SJCRH30 (cell line): Measurements from ENCODE around the gene SCARB1. TPM values are rescaled to one million over a fixed set of nuclear protein-coding genes. Genes with fewer than 3 reads are reported as not detected.

Experiments
- DNase-seq, 2 experiments: peaks; one replicate each; pipeline ENCODE4 v3.0.0-alpha.2; 2015 to 2020
- H3K27ac ChIP-seq: fragments of 250-450 bp; sonication (Bioruptor Pico); 2 replicates; pipeline ENCODE4 v1.5.1; 2020; ENCODE audit warnings: mild to moderate bottlenecking, moderate library complexity
- H3K27me3 ChIP-seq: fragments of 250-450 bp; sonication (Bioruptor Pico); 2 replicates; pipeline ENCODE4 v1.5.1; 2020; ENCODE audit warnings: mild to moderate bottlenecking, moderate library complexity
- H3K36me3 ChIP-seq: fragments of 250-450 bp; sonication (Bioruptor Pico); 2 replicates; pipeline ENCODE4 v1.5.1; 2020; ENCODE audit warnings: mild to moderate bottlenecking, moderate library complexity
- H3K4me1 ChIP-seq: fragments of 250-450 bp; sonication (Bioruptor Pico); 2 replicates; pipeline ENCODE4 v1.5.1; 2020; ENCODE audit warnings: mild to moderate bottlenecking, moderate library complexity
- H3K4me3 ChIP-seq: fragments of 250-450 bp; sonication (Bioruptor Pico); 2 replicates; pipeline ENCODE4 v1.5.1; 2020; ENCODE audit warnings: mild to moderate bottlenecking, moderate library complexity
- H3K9me3 ChIP-seq: fragments of 250-450 bp; sonication (Bioruptor Pico); replicated peaks from 2 replicates; pipeline ENCODE4 v1.5.1; 2020; ENCODE audit warnings: mild to moderate bottlenecking, moderate library complexity
- total RNA-seq: library from RNA; depleted of rRNA; stranded (reverse); fragments of >200 nt; shearing (Covaris generic); gene quantifications from 2 replicates; pipeline ENCODE4 v1.2.3, GENCODE V29; 2014

Gene SCARB1
- total RNA-seq, 1 experiment from 2014 or later: 36.1 TPM

DNA sequence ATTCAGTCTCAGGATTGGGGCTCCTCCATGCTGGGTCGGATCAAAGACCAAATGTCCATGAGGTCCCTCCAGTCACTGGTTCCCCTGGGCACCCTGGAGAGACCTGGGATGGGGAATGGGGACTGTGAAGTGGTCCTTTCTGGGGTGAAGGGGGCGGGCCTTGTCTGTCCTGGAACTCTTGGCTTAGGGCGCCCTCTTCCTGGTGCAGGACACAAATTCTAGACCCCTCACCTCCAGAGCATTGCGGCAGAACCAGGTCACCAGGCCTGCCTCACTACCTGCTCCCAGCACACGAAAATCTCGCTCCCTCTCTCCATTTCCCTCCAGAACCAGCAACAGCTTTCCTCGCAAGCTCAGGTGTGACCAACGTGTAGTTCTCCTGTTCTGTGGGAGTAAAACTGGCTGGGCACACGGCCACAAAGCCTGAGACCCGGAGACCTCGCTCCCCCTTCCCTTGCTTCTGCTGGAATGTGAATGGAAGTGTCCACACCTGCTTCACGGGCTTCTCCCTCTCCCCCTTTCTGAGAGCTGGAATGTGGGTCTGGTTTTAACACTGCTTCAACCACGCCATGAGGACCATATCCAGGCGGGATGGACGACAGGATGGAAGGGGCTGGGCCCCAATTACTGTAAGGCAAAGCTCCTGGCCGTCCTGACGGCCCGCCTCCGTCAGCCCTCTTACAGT lies 112.7 kb downstream of the SCARB1 start:
- H3K4me1 ChIP-seq: peaks cover 39% of the 10 kb centered on the region

DNA sequence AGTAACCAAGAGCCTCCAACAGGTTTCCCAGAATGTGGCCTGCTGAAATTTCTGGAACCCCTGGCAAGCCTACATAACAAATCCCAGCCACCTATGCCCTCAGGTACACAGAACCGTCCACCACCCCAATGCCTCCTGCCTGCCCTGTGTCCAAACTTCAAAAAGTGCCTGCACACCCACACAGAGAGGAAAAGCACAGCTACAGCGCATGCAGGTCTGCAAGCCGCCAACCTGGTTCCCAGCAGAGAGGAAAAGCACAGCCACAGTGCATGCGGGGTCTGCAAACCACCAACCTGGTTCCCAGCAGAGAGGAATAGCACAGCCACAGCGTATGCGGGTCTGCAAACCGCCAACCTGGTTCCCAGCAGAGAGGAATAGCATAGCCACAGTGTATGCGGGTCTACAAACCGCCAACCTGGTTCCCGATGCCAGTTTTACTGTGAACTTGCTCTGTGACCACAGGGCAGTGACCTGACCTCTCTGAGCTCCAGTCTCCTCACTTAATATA lies 113.5 kb downstream of the SCARB1 start:
- H3K4me1 ChIP-seq: peaks cover 33% of the 10 kb centered on the region

More for the DNA sequence above, 112.7 kb downstream of the SCARB1 start:
- Histone ChIP-seq H3K27me3 (no peaks in the 10 kb centered on the region), H3K36me3 (no peaks in the 10 kb centered on the region), H3K27ac (peak overlapping the region; percentile 10; the same call in 1 of the 2 replicates), H3K9me3 (no peaks in the 10 kb centered on the region), H3K4me3 (no peak overlapping the region)
- DNase-seq: peak; percentile 65 to 73

DNA sequence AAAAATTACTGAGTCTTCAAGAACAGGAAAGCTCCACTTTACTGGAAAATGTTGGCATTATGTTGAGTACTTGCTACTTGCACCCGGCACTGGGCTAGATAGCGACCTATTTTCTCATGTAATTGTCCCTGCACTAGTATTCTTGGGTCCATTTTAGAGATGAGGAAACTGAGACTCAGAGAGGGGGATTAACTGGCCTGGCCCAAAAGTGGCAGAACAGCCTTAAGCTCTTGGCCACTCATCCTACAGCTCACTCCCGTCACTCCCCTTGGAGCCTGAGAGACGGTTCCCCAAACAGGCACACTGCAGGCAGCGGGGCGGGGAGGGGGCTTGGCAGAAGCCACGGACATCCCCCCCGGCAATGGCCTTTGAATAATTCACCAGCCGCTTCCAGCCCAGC lies 113.9 kb downstream of the SCARB1 start:
- no peak overlapping the region for H3K27ac ChIP-seq
- no peak overlapping the region for H3K4me3 ChIP-seq
- H3K9me3 ChIP-seq: no peaks in the 10 kb centered on the region
- H3K36me3 ChIP-seq: no peaks in the 10 kb centered on the region
- H3K27me3 ChIP-seq: no peaks in the 10 kb centered on the region
- DNase-seq: no peak
- H3K4me1 ChIP-seq: peaks cover 28% of the 10 kb centered on the region

More for the DNA sequence above, 113.5 kb downstream of the SCARB1 start:
- no peak overlapping the region for H3K27ac ChIP-seq
- no peaks in the 10 kb centered on the region for H3K9me3 ChIP-seq
- no peaks in the 10 kb centered on the region for H3K36me3 ChIP-seq
- no peaks in the 10 kb centered on the region for H3K27me3 ChIP-seq
- no peak for DNase-seq
- H3K4me3 ChIP-seq: no peak overlapping the region

DNA sequence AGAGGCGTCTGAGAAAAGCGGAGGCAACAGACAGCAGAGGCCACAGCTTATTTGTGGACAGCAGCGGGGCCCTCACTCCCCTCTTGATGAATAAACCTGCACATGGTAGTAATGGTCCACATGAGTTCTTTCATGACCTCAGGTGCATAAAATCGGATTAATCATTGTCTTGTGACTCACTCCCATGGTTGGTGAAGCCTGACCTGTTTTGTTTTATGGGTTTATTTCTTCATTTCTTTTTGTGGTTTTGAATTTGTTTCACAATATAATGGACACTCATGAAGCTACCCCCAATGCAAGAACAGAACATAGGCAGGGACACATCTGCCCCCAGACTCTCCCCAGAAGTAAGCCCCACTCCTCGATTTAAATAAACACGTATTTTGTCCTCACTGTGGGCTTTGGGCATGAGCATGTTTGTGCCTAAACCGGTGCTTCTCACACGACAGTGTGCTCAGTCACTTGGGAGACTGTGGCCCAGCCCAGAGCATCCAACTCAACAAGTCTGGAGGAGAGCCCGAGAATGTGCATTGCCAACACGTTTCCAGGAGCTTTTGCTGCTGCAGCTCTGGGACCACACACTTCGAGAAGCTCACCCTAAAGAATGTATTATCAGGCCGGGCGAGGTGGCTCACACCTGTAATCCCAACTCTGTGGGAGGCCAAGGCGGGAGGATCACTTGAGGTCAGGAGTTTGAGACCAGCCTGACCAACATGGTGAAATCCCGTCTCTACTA lies 116.1 kb downstream of the SCARB1 start:
- Histone ChIP-seq H3K9me3 (no peaks in the 10 kb centered on the region), H3K27ac (no peak overlapping the region), H3K4me3 (no peak overlapping the region), H3K36me3 (no peaks in the 10 kb centered on the region), H3K4me1 (peaks cover 29% of the 10 kb centered on the region), H3K27me3 (no peaks in the 10 kb centered on the region)
- DNase-seq: no peak

DNA sequence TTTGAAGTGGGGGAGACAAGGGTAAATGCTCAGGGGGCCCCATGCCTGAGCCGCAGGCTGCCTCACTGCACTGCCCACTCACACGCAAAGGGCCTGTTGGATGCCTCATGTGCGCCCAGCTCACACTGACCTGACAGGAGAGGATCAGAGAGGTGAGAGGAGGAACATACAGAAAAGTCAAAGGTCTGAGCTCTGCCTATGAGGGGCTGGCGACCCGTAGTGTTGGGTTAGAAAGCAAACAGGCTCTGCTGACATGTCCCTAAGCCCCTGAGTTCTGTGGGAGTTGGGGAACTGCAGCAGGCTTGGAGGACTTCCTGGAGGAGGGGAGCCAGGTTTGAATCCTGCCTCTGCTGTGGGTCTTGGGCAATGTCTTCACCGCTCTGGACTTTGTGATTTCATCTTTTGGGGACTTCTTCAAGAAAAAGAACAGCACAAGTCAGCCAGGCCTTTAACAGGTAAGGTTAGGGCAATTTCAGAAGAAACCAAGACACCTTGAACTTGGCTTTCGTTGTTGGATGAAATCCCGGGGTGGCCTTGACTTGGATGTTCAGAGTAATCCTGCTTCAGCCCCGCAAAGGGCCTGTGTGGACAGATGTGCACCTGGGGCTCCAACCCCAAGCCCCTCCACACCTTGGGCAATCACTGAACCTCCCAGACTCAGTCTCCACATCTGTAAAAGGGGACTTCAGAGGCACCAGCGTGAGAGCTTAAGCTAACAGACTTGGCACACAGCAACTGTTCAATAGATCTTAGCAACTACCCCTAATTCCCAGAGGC lies 116.8 kb downstream of the SCARB1 start:
- no peak for DNase-seq

DNA sequence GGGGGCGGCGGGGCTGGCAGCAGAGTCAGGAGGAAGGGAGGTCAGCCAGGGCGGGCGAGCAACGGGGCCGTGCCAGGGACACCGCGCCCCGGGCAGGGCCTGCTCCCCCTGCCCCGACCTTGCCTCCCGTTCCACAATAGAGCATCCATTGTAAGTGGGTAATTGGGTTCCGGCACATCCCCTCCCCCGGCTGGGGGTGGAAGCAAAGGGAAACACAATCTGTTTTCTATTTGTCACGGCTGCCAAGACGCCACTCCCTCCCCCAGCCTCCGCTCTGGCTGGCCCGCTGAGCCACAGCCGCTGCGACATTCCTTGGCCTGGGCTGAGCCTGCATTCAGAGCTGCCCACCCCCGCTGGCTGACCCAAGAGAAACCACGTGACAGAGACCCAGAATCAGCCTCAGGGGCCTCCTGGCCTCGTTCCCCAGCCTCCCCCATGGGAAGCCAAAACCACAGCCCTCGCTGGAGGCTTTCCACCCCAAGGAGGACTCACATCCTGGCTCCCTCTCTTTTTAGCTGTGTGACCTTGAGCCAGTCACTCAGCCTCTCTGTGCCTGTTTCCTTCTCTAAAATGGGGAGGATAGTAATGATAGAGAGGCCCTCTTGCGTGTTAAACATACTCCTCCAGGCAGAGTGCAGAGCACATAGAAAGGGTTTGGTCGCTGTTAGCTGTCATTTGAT lies 117.6 kb downstream of the SCARB1 start:
- peak overlapping the region; percentile 33 for H3K4me3 ChIP-seq
- peak; percentile 97 for DNase-seq
- H3K4me1 ChIP-seq: peaks cover 29% of the 10 kb centered on the region

More for the DNA sequence above, 116.8 kb downstream of the SCARB1 start:
- Histone ChIP-seq H3K4me3 (no peak overlapping the region), H3K9me3 (no peaks in the 10 kb centered on the region), H3K4me1 (peaks cover 34% of the 10 kb centered on the region), H3K36me3 (no peaks in the 10 kb centered on the region), H3K27me3 (no peaks in the 10 kb centered on the region), H3K27ac (peak overlapping the region; percentile 90)

DNA sequence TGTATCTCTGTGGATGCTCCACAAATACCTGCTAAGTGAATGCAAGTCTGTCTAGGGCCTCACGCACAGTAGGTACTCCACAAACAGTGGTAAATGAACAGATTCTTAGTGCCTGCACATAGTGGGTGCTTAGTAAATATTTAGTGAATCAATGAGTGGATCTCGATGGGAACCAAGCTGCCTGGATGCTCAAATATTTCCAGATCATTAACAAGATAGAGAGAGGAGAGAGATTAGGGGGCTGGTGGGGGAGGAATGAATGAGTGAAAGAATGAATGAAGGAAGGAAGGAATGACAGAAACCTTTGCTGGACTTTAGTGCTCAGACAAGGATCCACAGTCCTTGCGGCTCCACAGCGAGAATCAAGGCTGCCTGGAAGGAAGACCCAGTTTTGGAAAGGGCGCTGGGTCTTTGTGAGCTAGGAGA lies 118.2 kb downstream of the SCARB1 start:
- Histone ChIP-seq H3K9me3 (no peaks in the 10 kb centered on the region), H3K4me3 (peak overlapping the region; percentile 33), H3K27ac (peak overlapping the region; percentile 90), H3K4me1 (peaks cover 27% of the 10 kb centered on the region), H3K27me3 (no peaks in the 10 kb centered on the region), H3K36me3 (no peaks in the 10 kb centered on the region)
- DNase-seq: no peak

More for the DNA sequence above, 117.6 kb downstream of the SCARB1 start:
- no peaks in the 10 kb centered on the region for H3K36me3 ChIP-seq
- H3K27me3 ChIP-seq: no peaks in the 10 kb centered on the region
- H3K9me3 ChIP-seq: no peaks in the 10 kb centered on the region
- peak overlapping the region; percentile 90 for H3K27ac ChIP-seq

DNA sequence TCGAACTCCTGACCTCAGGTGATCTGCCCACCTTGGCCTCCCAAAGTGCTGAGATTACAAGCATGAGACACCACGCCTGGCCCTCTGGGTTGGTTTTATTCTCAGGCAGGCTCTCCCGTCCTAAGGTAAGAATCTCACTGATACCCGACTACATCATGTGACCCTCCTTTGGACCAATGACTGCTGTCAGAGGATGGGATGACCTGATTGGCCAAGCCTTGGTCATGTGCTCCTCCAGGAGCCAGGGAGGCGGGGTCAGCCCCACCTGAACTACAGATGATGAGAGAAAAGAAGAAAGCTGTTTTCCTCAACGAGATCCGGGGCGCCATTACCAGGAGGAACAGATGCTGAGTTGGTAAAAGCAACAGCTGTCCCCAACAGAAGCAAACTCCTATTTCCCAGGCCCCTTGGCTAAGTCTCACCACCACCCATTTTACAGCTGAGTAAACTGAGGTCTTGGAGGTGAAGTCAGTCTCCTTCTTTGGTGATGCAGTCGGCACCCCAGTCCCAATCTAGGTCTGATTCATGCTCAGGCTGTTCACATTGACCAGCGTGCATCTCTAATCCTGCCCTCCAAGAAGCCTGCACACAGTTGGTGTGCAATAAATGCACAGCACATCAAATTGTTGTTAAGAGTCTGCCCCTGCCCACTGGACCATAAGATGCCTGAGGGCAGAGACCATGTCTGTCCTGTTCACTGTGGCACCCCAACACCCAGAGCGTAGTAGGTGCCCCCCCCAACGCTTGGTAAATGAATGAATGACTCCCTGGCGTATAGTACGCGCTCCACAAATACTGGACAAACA lies 118.8 kb downstream of the SCARB1 start:
- peak overlapping the region; percentile 90 for H3K27ac ChIP-seq
- H3K9me3 ChIP-seq: no peaks in the 10 kb centered on the region
- H3K4me3 ChIP-seq: no peak overlapping the region
- peak; percentile 75 to 81 for DNase-seq
- H3K4me1 ChIP-seq: peaks cover 34% of the 10 kb centered on the region
- H3K27me3 ChIP-seq: no peaks in the 10 kb centered on the region
- no peaks in the 10 kb centered on the region for H3K36me3 ChIP-seq

DNA sequence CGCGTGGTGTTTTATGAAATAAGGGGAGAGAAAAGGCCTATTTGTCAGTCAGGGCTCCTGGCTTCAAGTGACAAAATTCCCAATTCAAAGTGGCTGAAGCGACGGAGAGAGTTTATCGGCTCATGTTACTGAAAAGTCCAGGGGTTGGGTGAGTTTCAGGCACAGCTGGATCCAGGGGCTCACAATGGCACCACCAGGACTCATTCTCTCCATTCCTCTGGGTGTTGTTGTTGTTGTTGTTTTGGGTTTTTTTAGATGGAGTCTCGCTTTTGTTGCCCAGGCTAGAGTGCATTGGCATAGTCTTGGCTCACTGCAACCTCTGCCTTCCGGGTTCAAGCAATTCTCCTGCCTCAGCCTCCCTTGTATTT lies 119.4 kb downstream of the SCARB1 start:
- Histone ChIP-seq H3K4me3 (no peak overlapping the region), H3K9me3 (no peaks in the 10 kb centered on the region), H3K27me3 (no peaks in the 10 kb centered on the region), H3K4me1 (peaks cover 34% of the 10 kb centered on the region), H3K36me3 (no peaks in the 10 kb centered on the region), H3K27ac (no peak overlapping the region)
- DNase-seq: no peak

DNA sequence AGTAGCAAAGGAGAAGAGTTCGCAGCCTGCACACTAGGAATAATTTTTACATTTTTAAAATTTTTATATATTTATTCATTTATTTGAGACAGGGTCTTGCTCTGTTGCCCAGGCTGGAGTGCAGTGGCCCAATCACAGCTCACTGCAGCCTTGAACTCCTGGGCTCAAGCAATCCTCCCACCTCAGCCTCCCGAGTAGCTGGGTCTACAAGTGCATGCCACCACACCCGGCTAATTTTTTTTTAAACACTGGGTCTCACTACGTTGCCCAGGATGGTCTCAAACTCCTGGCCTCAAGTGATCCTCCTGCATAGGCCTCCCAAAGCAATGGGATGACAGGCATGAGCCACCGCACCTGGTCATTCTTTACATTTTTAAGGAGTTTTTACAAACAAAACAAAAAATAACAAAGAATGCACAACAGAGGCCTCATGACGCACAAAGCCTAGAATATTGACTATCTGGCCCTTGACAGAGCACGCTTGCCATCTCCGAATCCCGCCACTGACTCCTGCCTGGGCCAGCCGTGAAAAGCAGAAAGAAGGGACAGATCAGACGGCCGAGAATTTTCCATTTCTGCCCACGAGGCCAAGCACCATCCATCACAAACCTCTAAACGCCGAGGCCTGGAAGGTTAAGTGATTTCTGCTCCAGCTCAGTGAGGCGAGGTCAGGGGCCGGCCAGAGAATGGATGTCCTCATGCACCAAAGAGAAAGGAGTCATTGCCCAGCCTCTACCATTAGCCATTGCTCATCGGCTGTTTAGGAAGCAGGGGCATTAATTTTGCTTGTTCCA lies 120.0 kb downstream of the SCARB1 start:
- Histone ChIP-seq H3K4me1 (peaks cover 35% of the 10 kb centered on the region), H3K9me3 (no peaks in the 10 kb centered on the region), H3K4me3 (no peak overlapping the region), H3K27ac (no peak overlapping the region), H3K36me3 (no peaks in the 10 kb centered on the region), H3K27me3 (no peaks in the 10 kb centered on the region)
- no peak for DNase-seq

DNA sequence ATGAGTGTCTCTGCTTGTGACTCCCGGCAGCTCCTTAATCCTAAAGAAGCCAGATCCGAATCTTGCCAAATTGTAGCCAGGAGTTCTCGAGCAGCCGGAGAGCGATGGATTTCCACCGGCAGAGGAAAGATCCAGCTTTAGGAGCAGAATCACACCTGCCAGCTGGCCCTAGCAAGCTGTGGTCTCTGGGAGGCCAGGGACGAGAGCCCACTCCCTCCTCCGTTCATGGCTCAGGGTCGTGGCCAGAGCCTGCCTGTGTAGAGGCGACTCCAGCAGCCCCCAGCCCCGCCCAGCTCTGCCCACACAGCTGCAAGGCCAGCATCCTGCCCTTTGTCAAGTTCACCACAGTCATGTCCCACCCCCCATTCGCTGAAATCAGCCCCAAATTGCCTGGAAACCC lies 121.0 kb downstream of the SCARB1 start:
- no peaks in the 10 kb centered on the region for H3K36me3 ChIP-seq
- H3K9me3 ChIP-seq: no peaks in the 10 kb centered on the region
- H3K27me3 ChIP-seq: no peaks in the 10 kb centered on the region
- peak overlapping the region; percentile 27 for H3K4me3 ChIP-seq
- peak; percentile 50 to 53 for DNase-seq
- H3K27ac ChIP-seq: peak overlapping the region; percentile 28; the same call in 1 of the 2 replicates
- H3K4me1 ChIP-seq: peaks cover 41% of the 10 kb centered on the region

DNA sequence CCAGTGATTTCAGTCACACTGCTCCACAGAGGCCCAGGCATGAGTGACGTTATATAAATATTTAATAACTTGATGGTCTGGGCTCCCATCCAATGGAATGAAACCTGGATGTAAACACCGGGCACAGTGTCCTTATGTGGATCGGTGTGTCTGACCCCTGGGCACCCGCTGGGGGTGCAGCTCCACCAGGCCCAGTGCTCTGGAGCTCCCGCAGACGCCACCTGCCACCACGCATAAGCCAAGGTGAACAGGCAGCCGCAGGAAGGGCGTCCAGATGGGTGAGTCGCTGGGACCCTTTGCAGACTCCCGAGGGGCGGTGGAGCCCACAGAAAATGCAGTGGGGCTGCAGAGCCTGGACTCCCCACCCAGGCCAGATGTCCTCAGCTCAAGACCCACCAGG lies 121.6 kb downstream of the SCARB1 start:
- H3K36me3 ChIP-seq: no peaks in the 10 kb centered on the region
- H3K9me3 ChIP-seq: no peaks in the 10 kb centered on the region
- H3K4me3 ChIP-seq: peak overlapping the region; percentile 27
- H3K27me3 ChIP-seq: no peaks in the 10 kb centered on the region
- H3K4me1 ChIP-seq: peaks cover 42% of the 10 kb centered on the region
- peak; percentile 26 to 52 for DNase-seq
- H3K27ac ChIP-seq: peak overlapping the region; percentile 28; the same call in 1 of the 2 replicates

DNA sequence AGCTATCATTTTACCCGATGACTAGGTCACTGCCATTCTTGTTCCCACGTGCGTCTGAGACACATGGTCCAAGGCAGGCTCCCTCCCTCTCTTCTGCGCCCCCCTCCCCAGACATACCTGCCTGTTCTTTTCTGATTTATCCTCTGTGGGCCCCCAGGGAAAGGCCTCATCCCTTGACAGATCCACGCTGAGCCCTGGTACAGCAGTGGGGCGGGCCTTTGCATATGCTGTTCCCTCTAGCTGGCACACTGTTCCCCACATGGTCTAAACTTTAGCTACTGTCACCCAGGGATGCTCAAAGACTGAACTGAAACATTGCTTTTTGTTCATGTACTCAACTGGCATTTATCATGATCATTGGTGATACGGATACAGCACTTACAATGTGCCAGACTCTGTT lies 122.5 kb downstream of the SCARB1 start:
- no peak for DNase-seq
- Histone ChIP-seq H3K9me3 (no peaks in the 10 kb centered on the region), H3K4me1 (peaks cover 38% of the 10 kb centered on the region), H3K27ac (peak overlapping the region; percentile 51), H3K36me3 (no peaks in the 10 kb centered on the region), H3K27me3 (no peaks in the 10 kb centered on the region), H3K4me3 (no peak overlapping the region)
